Neuron (in vitro differentiated cells): ENCODE results near the gene NUMB.

Experiments
- H2AFZ ChIP-seq: one replicate; pipeline ENCODE4 v1.6.1; 2013; ENCODE audit warnings: low read depth, mild to moderate bottlenecking, inconsistent platforms, low read length, moderate library complexity
- H3K27me3 ChIP-seq: one replicate; pipeline ENCODE4 v1.6.1; 2013; ENCODE audit warnings: low read length; ENCODE audit not compliant: insufficient read depth
- H3K36me3 ChIP-seq: one replicate; pipeline ENCODE4 v1.6.1; 2013; ENCODE audit warnings: low read length; ENCODE audit not compliant: insufficient read depth
- H3K4me1 ChIP-seq: one replicate; pipeline ENCODE4 v1.6.1; 2013; ENCODE audit warnings: low read length; ENCODE audit not compliant: insufficient read depth
- H3K4me3 ChIP-seq: 2 replicates; pipeline ENCODE4 v1.5.1; 2013; ENCODE audit warnings: mild to moderate bottlenecking, low read length, moderate library complexity
- H3K9me3 ChIP-seq: one replicate; pipeline ENCODE4 v1.6.1; 2013; ENCODE audit warnings: low read length

NUMB gene

GRCh38 chr14:73458183-73458976 is at the start of gene NUMB:
NUMB (minus strand) TSS chr14:73458546; CDS start chr14:73355751, 102,795 bp downstream.
- Histone ChIP-seq H3K4me3 (peak within 1 kb of the TSS; percentile 99), H2AFZ (peak within 1 kb of the TSS; percentile 97), H3K36me3 (no peaks in the 10 kb centered on the region), H3K4me1 (peaks cover 11% of the 10 kb centered on the region), H3K9me3 (no peaks in the 10 kb centered on the region), H3K27me3 (no peaks in the 10 kb centered on the region)

DNA sequence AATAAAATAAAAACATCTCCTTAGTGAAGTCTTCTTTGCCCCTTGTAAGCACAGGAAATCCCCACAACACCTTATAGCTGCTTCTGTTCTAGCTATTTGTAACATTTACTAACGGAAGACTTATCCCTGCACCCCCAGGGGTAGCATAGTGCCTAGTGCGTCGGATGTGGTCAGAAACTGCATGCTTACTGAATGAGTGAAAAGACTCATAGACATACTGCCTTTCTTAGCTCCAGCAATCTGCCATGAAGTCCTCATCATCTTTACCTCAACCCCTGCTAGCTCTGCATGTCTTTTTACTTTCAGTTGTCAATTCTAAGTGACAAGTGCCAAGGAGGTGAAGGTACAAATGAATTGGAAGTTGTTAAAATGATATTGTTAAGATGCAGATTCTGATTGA is 45.3 kb upstream of the NUMB start:
- Histone ChIP-seq H3K4me3 (no peak overlapping the region), H3K27me3 (no peaks in the 10 kb centered on the region), H2AFZ (no peak overlapping the region), H3K4me1 (no peaks in the 10 kb centered on the region), H3K36me3 (no peaks in the 10 kb centered on the region), H3K9me3 (no peaks in the 10 kb centered on the region)

- Histone ChIP-seq H3K4me1 (no peaks in the 10 kb centered on the region), H2AFZ (no peak overlapping the region), H3K4me3 (no peak overlapping the region), H3K27me3 (no peaks in the 10 kb centered on the region), H3K9me3 (no peaks in the 10 kb centered on the region), H3K36me3 (no peaks in the 10 kb centered on the region)
Observed at GRCh38 chr14:73502017-73502619, 43.8 kb upstream of the NUMB start.

DNA sequence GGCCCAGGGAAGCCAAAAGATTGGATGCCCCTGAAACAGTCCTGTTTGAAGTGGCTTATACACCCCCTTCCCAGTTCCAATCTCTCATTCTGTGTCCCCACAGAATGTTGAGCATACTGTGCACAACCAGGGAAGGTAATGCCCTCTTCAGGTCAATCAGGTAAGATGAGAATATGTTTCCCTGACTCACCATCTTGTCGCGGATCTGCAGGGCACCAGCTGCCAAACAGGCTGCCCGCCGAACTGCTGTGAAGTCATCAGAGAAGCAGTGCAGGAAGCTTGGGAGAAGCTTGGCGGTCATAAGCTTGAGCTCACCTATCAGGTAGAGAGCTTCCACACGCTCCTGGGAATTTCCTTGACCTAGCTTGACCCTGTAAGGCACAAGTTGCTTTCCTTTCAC is 42.0 kb upstream of the NUMB start:
- Histone ChIP-seq H3K9me3 (no peaks in the 10 kb centered on the region), H2AFZ (no peak overlapping the region), H3K4me1 (no peaks in the 10 kb centered on the region), H3K36me3 (no peaks in the 10 kb centered on the region), H3K4me3 (no peak overlapping the region), H3K27me3 (no peaks in the 10 kb centered on the region)

GRCh38 chr14:73494593-73494992 is 36.2 kb upstream of the NUMB start:
- peaks cover 12% of the 10 kb centered on the region for H3K9me3 ChIP-seq
- H3K4me3 ChIP-seq: no peak overlapping the region
- H3K4me1 ChIP-seq: no peaks in the 10 kb centered on the region
- no peak overlapping the region for H2AFZ ChIP-seq
- no peaks in the 10 kb centered on the region for H3K27me3 ChIP-seq
- no peaks in the 10 kb centered on the region for H3K36me3 ChIP-seq

DNA sequence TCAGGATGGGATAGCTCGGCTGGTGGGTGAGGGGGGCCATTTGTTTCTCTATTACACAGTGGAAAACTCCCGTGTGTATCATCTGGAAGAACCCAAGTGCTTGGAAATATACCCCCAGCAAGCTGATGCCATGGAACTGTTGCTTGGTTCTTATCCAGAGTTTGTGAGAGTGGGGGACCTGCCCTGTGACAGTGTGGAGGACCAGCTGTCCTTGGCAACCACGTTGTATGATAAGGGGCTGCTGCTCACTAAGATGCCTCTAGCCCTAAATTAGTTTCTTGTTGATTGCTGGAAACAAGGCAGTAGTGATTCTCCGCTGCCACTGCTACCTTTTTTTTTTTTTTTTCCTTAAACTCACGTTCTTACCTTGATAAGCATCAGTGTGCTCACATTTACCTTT is 34.3 kb upstream of the NUMB start:
- H3K36me3 ChIP-seq: no peaks in the 10 kb centered on the region
- no peak overlapping the region for H2AFZ ChIP-seq
- H3K27me3 ChIP-seq: no peaks in the 10 kb centered on the region
- no peaks in the 10 kb centered on the region for H3K4me1 ChIP-seq
- H3K9me3 ChIP-seq: peaks cover 12% of the 10 kb centered on the region
- H3K4me3 ChIP-seq: no peak overlapping the region

DNA sequence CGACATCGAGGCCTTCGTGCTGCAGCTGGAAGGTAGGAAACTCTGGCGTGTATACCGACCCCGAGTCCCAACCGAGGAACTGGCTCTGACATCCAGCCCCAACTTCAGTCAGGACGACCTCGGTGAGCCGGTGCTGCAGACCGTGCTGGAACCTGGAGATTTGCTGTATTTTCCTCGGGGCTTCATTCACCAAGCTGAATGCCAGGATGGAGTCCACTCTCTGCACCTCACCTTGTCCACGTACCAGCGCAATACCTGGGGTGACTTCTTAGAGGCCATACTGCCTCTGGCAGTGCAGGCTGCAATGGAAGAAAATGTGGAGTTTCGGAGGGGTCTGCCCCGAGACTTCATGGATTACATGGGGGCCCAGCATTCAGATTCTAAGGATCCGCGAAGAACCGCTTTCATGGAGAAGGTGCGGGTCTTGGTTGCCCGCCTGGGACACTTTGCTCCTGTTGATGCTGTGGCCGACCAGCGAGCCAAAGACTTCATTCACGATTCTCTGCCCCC is 33.8 kb upstream of the NUMB start:
- no peak overlapping the region for H2AFZ ChIP-seq
- H3K4me1 ChIP-seq: no peaks in the 10 kb centered on the region
- H3K4me3 ChIP-seq: no peak overlapping the region
- H3K9me3 ChIP-seq: peaks cover 12% of the 10 kb centered on the region
- no peaks in the 10 kb centered on the region for H3K27me3 ChIP-seq
- H3K36me3 ChIP-seq: no peaks in the 10 kb centered on the region

DNA sequence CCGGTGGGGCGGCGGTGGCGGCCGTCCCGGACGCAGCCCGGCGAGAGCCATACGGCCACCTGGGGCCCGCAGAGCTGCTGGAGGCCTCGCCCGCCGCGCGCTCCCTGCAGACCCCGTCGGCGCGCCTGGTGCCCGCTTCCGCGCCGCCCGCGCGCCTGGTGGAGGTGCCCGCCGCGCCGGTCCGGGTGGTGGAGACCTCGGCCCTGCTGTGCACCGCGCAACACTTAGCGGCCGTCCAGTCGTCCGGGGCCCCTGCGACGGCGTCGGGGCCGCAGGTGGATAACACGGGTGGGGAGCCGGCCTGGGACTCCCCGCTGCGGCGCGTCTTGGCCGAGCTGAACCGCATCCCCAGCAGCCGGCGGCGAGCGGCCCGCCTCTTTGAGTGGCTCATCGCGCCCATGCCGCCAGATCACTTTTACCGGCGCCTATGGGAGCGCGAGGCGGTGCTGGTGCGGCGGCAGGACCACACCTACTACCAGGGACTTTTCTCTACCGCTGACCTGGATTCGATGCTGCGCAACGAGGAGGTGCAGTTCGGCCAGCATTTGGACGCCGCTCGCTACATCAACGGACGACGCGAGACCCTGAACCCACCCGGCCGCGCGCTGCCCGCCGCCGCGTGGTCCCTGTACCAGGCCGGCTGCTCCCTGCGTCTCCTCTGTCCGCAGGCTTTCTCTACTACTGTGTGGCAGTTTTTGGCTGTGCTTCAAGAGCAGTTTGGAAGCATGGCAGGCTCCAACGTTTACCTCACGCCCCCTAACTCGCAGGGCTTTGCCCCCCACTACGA is 33.1 kb upstream of the NUMB start:
- peak overlapping the region; percentile 63 for H2AFZ ChIP-seq
- no peaks in the 10 kb centered on the region for H3K27me3 ChIP-seq
- peaks cover 12% of the 10 kb centered on the region for H3K9me3 ChIP-seq
- H3K36me3 ChIP-seq: no peaks in the 10 kb centered on the region
- H3K4me1 ChIP-seq: no peaks in the 10 kb centered on the region
- H3K4me3 ChIP-seq: no peak overlapping the region

- Histone ChIP-seq H3K27me3 (no peaks in the 10 kb centered on the region), H3K9me3 (peaks cover 12% of the 10 kb centered on the region), H3K36me3 (no peaks in the 10 kb centered on the region), H3K4me1 (no peaks in the 10 kb centered on the region), H2AFZ (no peak overlapping the region), H3K4me3 (no peak overlapping the region)
Observed at GRCh38 chr14:73489481-73490175, 31.3 kb upstream of the NUMB start.

GRCh38 chr14:73478684-73479083 is 20.3 kb upstream of the NUMB start:
- Histone ChIP-seq H3K4me3 (no peak overlapping the region), H2AFZ (no peak overlapping the region), H3K36me3 (no peaks in the 10 kb centered on the region)

GRCh38 chr14:73477618-73478266 is 19.4 kb upstream of the NUMB start:
- Histone ChIP-seq H3K4me3 (no peak overlapping the region), H3K27me3 (no peaks in the 10 kb centered on the region), H3K4me1 (peaks cover 8% of the 10 kb centered on the region), H3K36me3 (no peaks in the 10 kb centered on the region), H3K9me3 (no peaks in the 10 kb centered on the region), H2AFZ (no peak overlapping the region)

More at GRCh38 chr14:73478684-73479083, 20.3 kb upstream of the NUMB start:
- H3K4me1 ChIP-seq: peaks cover 8% of the 10 kb centered on the region
- no peaks in the 10 kb centered on the region for H3K9me3 ChIP-seq
- H3K27me3 ChIP-seq: no peaks in the 10 kb centered on the region

DNA sequence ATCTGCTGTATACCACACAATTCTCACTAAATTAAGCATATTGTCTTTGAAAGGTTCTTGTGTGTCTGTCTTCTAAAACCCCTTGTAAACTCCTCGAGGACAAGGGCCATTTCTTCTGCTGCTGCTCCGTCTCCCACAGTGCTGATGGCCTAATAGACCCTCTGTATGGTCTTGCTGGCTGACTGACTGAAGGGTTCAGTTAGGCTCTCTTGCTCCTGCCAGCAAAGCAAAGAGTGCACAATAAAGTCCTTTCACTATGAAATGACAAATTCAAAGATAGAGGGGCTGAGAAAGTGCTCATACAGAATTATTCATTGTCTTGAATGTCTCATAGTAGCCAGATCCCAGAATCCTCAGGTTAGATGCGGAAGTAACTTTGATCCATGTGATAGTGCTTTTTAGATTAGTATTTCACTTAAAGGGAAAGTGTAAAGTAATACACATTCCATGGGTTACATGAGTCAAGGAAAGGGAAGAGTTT is 18.1 kb upstream of the NUMB start:
- H3K9me3 ChIP-seq: no peaks in the 10 kb centered on the region
- no peaks in the 10 kb centered on the region for H3K27me3 ChIP-seq
- H3K4me3 ChIP-seq: no peak overlapping the region
- H2AFZ ChIP-seq: no peak overlapping the region
- H3K36me3 ChIP-seq: no peaks in the 10 kb centered on the region
- peaks cover 8% of the 10 kb centered on the region for H3K4me1 ChIP-seq
